ENCODE data around the gene MRAS.

MRAS gene

DNA sequence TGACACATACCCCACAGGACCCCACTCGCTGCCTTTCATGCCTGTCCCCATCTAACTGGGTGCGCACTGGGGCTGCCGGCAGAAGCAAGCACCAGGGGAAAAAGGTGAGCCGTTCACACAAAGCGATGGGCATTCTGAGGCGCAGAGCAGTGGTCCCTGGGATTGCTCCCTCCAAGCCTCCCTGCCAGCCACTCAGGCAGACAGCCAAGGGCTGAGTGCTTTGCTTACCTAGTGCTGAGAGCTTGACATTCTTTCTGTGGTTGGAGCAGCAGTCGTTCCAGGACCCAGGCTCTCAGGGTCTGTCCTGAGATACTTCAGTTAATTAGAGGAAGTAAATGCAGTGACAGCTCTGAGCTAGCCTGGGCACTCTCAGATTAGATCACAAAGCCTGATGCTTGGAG is 91.7 kb downstream of the MRAS start:
- no peak for DNase-seq (ENCODE audit: low read depth)
- no peak overlapping the region for H3K4me3 ChIP-seq (ENCODE audit: control insufficient read depth, low read depth, low read length)
- TF ChIP-seq, protein P1, sequence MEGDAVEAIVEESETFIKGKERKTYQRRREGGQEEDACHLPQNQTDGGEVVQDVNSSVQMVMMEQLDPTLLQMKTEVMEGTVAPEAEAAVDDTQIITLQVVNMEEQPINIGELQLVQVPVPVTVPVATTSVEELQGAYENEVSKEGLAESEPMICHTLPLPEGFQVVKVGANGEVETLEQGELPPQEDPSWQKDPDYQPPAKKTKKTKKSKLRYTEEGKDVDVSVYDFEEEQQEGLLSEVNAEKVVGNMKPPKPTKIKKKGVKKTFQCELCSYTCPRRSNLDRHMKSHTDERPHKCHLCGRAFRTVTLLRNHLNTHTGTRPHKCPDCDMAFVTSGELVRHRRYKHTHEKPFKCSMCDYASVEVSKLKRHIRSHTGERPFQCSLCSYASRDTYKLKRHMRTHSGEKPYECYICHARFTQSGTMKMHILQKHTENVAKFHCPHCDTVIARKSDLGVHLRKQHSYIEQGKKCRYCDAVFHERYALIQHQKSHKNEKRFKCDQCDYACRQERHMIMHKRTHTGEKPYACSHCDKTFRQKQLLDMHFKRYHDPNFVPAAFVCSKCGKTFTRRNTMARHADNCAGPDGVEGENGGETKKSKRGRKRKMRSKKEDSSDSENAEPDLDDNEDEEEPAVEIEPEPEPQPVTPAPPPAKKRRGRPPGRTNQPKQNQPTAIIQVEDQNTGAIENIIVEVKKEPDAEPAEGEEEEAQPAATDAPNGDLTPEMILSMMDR (IDR thresholded peaks at IDR 0.05; ENCODE audit: control insufficient read depth, insufficient read depth, low read depth, low read length, missing control alignments) = no peak

DNA sequence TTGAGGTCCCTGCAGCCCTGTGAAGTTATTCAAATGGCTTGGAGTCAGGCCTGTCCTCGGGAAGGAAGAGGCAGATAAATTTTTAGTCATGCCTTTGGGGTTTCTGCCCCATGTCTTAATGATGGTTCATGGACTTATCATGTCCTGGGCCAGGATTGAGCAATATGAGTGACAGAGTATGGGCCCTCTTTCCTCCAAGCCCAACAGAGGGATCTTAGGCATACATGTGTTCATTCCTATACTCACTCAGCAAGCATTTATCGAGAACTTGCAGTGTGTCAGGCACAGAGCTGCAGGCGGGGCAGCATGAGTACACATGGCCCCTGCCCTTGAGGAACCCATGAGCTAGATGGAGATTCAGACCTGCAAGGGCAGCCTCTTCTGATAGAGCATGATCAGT is 92.2 kb downstream of the MRAS start:
- TF ChIP-seq, protein P1 (IDR thresholded peaks at IDR 0.05; ENCODE audit: control insufficient read depth, insufficient read depth, low read depth, low read length, missing control alignments) = no peak
- no peak overlapping the region for H3K4me3 ChIP-seq (ENCODE audit: control insufficient read depth, low read depth, low read length)
- DNase-seq (ENCODE audit: low read depth) = no peak

DNA sequence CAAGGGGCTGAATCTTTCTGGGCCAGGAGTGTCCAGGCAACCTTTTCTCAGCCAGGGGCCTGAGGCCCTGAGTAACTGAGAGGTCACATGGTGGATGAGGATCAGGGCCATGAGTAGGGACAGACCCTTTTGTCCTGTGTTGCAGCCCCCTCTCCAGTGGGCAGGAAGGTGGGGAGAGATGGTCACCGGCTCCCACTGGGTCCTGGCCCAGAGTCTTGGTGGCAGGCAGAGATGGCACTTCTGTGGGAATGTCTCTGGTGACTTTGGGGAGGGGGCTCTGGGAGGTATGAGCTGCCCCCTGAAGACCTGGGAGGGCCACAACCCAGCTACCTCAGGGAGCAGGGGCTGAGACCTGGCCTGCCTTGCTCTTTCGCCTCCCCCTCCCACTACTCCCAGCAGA is 92.9 kb downstream of the MRAS start:
- DNase-seq (ENCODE audit: low read depth) = no peak
- TF ChIP-seq, protein P1 (IDR thresholded peaks at IDR 0.05; ENCODE audit: control insufficient read depth, insufficient read depth, low read depth, low read length, missing control alignments) = no peak
- H3K4me3 ChIP-seq (ENCODE audit: control insufficient read depth, low read depth, low read length) = no peak overlapping the region

DNA sequence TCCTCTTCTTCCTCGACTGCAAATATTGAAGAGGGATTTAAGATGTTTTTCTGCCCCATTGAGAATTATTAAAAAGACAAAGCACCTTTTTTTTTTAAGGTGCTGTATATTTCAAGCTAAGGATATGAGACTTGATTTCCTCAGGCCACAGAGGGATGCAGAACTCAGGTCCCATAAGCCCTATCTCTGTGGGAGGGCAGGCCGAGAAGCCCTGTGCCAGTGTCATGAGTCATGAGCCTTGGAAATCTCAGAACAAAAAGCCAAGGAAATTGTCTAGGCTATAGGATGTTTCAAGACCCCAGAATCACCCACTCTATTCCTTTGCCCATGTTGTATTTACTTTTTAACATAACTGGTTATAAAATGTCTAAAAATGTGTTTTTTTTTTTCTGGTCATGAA is 93.4 kb downstream of the MRAS start:
- no peak for DNase-seq (ENCODE audit: low read depth)
- TF ChIP-seq, protein P1 (IDR thresholded peaks at IDR 0.05; ENCODE audit: control insufficient read depth, insufficient read depth, low read depth, low read length, missing control alignments) = no peak
- no peak overlapping the region for H3K4me3 ChIP-seq (ENCODE audit: control insufficient read depth, low read depth, low read length)

DNA sequence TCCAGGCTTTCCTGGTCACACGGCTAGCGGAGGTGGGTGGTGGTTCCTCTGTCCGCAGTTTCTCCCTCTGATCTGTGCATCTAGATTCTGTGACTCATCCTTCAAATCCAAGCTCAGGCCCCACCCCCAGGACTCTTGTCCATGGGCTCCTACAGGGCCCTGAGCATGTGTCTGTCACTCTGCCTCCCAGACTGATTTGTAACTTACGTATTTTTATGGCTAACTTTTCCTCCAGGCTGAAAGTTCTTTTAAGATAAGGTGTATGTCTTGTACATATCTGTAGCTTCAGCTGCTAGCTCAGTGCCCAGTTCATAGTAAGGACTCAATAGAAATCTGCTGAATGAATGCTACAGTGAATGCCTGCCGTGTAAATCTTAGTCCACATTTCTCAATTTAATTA is 94.1 kb downstream of the MRAS start:
- TF ChIP-seq, protein P1 (IDR thresholded peaks at IDR 0.05; ENCODE audit: control insufficient read depth, insufficient read depth, low read depth, low read length, missing control alignments) = no peak
- no peak for DNase-seq (ENCODE audit: low read depth)

DNA sequence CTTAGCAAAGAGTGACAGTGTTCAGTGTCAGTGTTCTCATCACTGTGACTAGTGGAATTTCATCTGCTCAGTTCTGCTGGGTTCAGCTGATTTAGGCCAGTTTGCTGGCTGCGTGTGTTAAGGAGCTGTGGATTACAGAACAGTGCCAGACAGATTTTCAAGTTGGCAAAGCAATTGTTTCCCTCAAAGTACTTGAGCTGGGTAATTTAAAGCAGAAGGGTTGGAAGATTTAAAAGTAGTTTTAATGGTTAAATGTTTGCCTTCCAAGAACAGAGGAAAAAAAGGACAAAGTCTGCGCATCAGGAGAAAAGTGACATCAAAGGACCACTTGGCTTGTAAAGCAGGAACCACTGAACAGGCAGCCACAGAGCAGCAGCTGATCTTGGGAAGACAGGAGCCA is 94.7 kb downstream of the MRAS start:
- no peak overlapping the region for H3K4me3 ChIP-seq (ENCODE audit: control insufficient read depth, low read depth, low read length)
- TF ChIP-seq, protein P1 (IDR thresholded peaks at IDR 0.05; ENCODE audit: control insufficient read depth, insufficient read depth, low read depth, low read length, missing control alignments) = no peak
- DNase-seq (ENCODE audit: low read depth) = no peak

More for the DNA sequence above, 94.1 kb downstream of the MRAS start:
- no peak overlapping the region for H3K4me3 ChIP-seq (ENCODE audit: control insufficient read depth, low read depth, low read length)
